HFFc6 (cell line): ENCODE data around the gene EBLN2. TPM values are rescaled to one million over a fixed set of nuclear protein-coding genes. Genes with fewer than 3 reads are reported as not detected.

Experiments
- DNase-seq: peaks from one replicate; pipeline ENCODE4 v3.0.0-alpha.2; 2018
- H3K27ac Mint-ChIP-seq: 2 replicates; pipeline ENCODE4 v1.8.0; 2020; ENCODE audit warnings: mild to moderate bottlenecking, mixed read lengths
- H3K27me3 Mint-ChIP-seq: 2 replicates; pipeline ENCODE4 v1.8.0; 2021; ENCODE audit warnings: mild to moderate bottlenecking, moderate library complexity, mixed read lengths; ENCODE audit not compliant: insufficient read depth
- H3K36me3 Mint-ChIP-seq: 2 replicates; pipeline ENCODE4 v1.8.0; 2021; ENCODE audit warnings: low read depth, mixed read lengths
- H3K4me1 Mint-ChIP-seq: 2 replicates; pipeline ENCODE4 v1.8.0; 2020; ENCODE audit warnings: low read depth, mixed read lengths
- H3K4me3 Mint-ChIP-seq: 2 replicates; pipeline ENCODE4 v1.8.0; 2020; ENCODE audit warnings: mild to moderate bottlenecking, moderate library complexity, mixed read lengths
- H3K9me3 Mint-ChIP-seq: 2 replicates; pipeline ENCODE4 v1.8.0; 2020; ENCODE audit warnings: mild to moderate bottlenecking, mixed read lengths
- CTCF ChIP-seq: fragments of 200-600 bp; sonication (generic); IDR thresholded peaks from 2 replicates; pipeline ENCODE4 v1.5.0; 2021; ENCODE audit warnings: antibody characterized with exemption, mild to moderate bottlenecking
- total RNA-seq, 6 experiments: library from RNA; stranded (reverse); fragmentation: NEBNext Ultra II Directional; extraction: Animal tissue kit (Norgen Biotek cat#: 25700); gene quantifications; 2 replicates in 1 of 6; 3 replicates in 5 of 6; pipeline ENCODE4 v1.2.3, GENCODE V29; 2021

The EBLN2 gene
- total RNA-seq, 6 experiments from 2014 or later = 1.5 to 1.9 (median 1.7) TPM

- Mint-ChIP-seq H3K9me3 (no peaks in the 10 kb centered on the region), H3K36me3 (no peaks in the 10 kb centered on the region), H3K4me1 (peaks cover 9% of the 10 kb centered on the region), H3K4me3 (no peak overlapping the region), H3K27me3 (peaks cover 3% of the 10 kb centered on the region), H3K27ac (no peak overlapping the region)
- no peak for DNase-seq
- no peak for TF ChIP-seq CTCF
These were observed 33.5 kb downstream of the EBLN2 start for GRCh38 chr3:73094951-73095350.

GRCh38 chr3:73096169-73096568, 34.7 kb downstream of the EBLN2 start:
- no peak overlapping the region for H3K4me3 Mint-ChIP-seq
- TF ChIP-seq CTCF = no peak
- H3K9me3 Mint-ChIP-seq = no peaks in the 10 kb centered on the region
- no peak overlapping the region for H3K27ac Mint-ChIP-seq
- H3K36me3 Mint-ChIP-seq = no peaks in the 10 kb centered on the region
- DNase-seq = no peak
- peaks cover 3% of the 10 kb centered on the region; the same call in 1 of the 2 replicates for H3K27me3 Mint-ChIP-seq
- H3K4me1 Mint-ChIP-seq = peaks cover 14% of the 10 kb centered on the region

- peaks cover 5% of the 10 kb centered on the region for H3K27me3 Mint-ChIP-seq
- H3K4me1 Mint-ChIP-seq = peaks cover 17% of the 10 kb centered on the region
- H3K36me3 Mint-ChIP-seq = no peaks in the 10 kb centered on the region
- H3K4me3 Mint-ChIP-seq = no peak overlapping the region
- no peak for TF ChIP-seq CTCF
- no peak overlapping the region for H3K27ac Mint-ChIP-seq
- no peak for DNase-seq
- H3K9me3 Mint-ChIP-seq = no peaks in the 10 kb centered on the region
These were observed 36.6 kb downstream of the EBLN2 start for GRCh38 chr3:73098026-73098425.

- no peak for TF ChIP-seq CTCF
- H3K4me3 Mint-ChIP-seq = no peak overlapping the region
- DNase-seq = no peak
- no peaks in the 10 kb centered on the region for H3K36me3 Mint-ChIP-seq
- peaks cover 17% of the 10 kb centered on the region for H3K4me1 Mint-ChIP-seq
- H3K27ac Mint-ChIP-seq = no peak overlapping the region
- peaks cover 9% of the 10 kb centered on the region for H3K27me3 Mint-ChIP-seq
- no peaks in the 10 kb centered on the region for H3K9me3 Mint-ChIP-seq
These were observed 37.4 kb downstream of the EBLN2 start for GRCh38 chr3:73098873-73099272.

GRCh38 chr3:73100741-73101559, 39.5 kb downstream of the EBLN2 start:
- no peak overlapping the region for H3K27ac Mint-ChIP-seq

More at GRCh38 chr3:73100741-73101559, 39.5 kb downstream of the EBLN2 start:
- peak; percentile 97 for TF ChIP-seq CTCF
- Mint-ChIP-seq H3K4me3 (no peak overlapping the region), H3K4me1 (peaks cover 8% of the 10 kb centered on the region), H3K9me3 (no peaks in the 10 kb centered on the region), H3K27me3 (peaks cover 13% of the 10 kb centered on the region), H3K36me3 (no peaks in the 10 kb centered on the region)
- DNase-seq = peak; percentile 73
